HepG2 (cell line): Measurements from ENCODE around the gene PCGF3. TPM values are rescaled to one million over a fixed set of nuclear protein-coding genes. Genes with fewer than 3 reads are reported as not detected.

ENCODE experiments used
- ATAC-seq: fragments of 200-7000 bp; cut with Tn5 transposase; 3 replicates; pipeline ENCODE4 v1.9.1; 2020; ENCODE audit warnings: mild to moderate bottlenecking, moderate library complexity
- BruUV-seq: library from RNA; stranded (reverse); fragments of 400-500 nt; replicated peaks from 2 replicates; lab custom pipeline; 2021; lab: Mats Ljungman, UMichigan
- CTCF ChIA-PET: fragments of 300-600 bp; formaldehyde crosslinking; extraction: SDS; loops from one replicate; lab custom pipeline; 2021; ENCODE audit warnings: low total read pairs, inconsistent platforms, low intra/inter-chr PET ratio; lab: Yijun Ruan, JAX
- POLR2A ChIA-PET: fragments of 350-600 bp; sonication (Branson Sonifier 250); formaldehyde crosslinking; loops from one replicate; lab custom pipeline; 2020; ENCODE audit warnings: antibody characterized with exemption, inconsistent platforms; lab: Yijun Ruan, JAX
- DNase-seq: peaks from one replicate; pipeline ENCODE4 v3.0.0-alpha.2; 2015; ENCODE audit warnings: low spot score
- FAIRE-seq: peaks from 3 replicates; lab custom pipeline; 2011; peaks lifted over from hg19 to GRCh38; lab: Jason Lieb, UNC
- H2AFZ ChIP-seq: one replicate; pipeline ENCODE4 v1.6.1; 2011; ENCODE audit warnings: low read length, inconsistent platforms
- H3K27ac ChIP-seq: fragments of 300-600 bp; 3 replicates; pipeline ENCODE4 v1.8.0; 2011; ENCODE audit warnings: mixed run types, mild to moderate bottlenecking, mixed read lengths, low read length, inconsistent platforms; ENCODE audit not compliant: insufficient read depth; ENCODE audit errors: extremely low read length
- H3K27me3 ChIP-seq, 2 experiments: fragments of 200-600 bp in 1 of 2; 2 replicates in 1 of 2; 3 replicates in 1 of 2; pipeline versions ENCODE4 v1.6.0 to v1.8.0; 2011; ENCODE audit warnings: low read length in 2 of 2, mild to moderate bottlenecking in 2 of 2, moderate library complexity in 2 of 2, inconsistent platforms in 1 of 2; ENCODE audit not compliant: insufficient read depth in 2 of 2, control insufficient read depth in 1 of 2
- H3K36me3 ChIP-seq, 2 experiments: fragments of 200-600 bp in 1 of 2; replicated peaks in 1 of 2; 2 replicates in 1 of 2; 3 replicates in 1 of 2; pipeline versions ENCODE4 v1.5.1 to v1.8.0; 2011; ENCODE audit warnings: low read length in 2 of 2, inconsistent platforms in 1 of 2; ENCODE audit not compliant: insufficient read depth in 2 of 2, control insufficient read depth in 1 of 2
- H3K4me1 ChIP-seq: 2 replicates; pipeline ENCODE4 v1.5.1; 2012; ENCODE audit warnings: low read length, inconsistent platforms; ENCODE audit not compliant: insufficient read depth
- H3K4me2 ChIP-seq: 2 replicates; pipeline ENCODE4 v1.6.0; 2011; ENCODE audit warnings: low read depth, low read length, inconsistent platforms
- H3K4me3 ChIP-seq, 3 experiments: fragments of 200-600 bp in 1 of 3; sonication (generic), shearing (Covaris generic) in 1 of 3; replicated peaks in 1 of 3; 2 replicates each; pipeline ENCODE4 v1.5.1; 2011 to 2016; ENCODE audit warnings: low read length in 3 of 3, inconsistent platforms in 2 of 3, low read depth in 2 of 3, mild to moderate bottlenecking in 2 of 3, control low read depth in 1 of 3, mixed read lengths in 1 of 3; ENCODE audit not compliant: insufficient read depth in 1 of 3
- H3K79me2 ChIP-seq: one replicate; pipeline ENCODE4 v1.6.1; 2011; ENCODE audit warnings: low read length, inconsistent platforms; ENCODE audit not compliant: insufficient read depth
- H3K9ac ChIP-seq: 2 replicates; pipeline ENCODE4 v1.6.0; 2011; ENCODE audit warnings: mild to moderate bottlenecking, low read depth, low read length, inconsistent platforms; ENCODE audit not compliant: insufficient read depth
- H3K9me3 ChIP-seq: 2 replicates; pipeline ENCODE4 v1.5.1; 2012; ENCODE audit warnings: mild to moderate bottlenecking, low read length
- H4K20me1 ChIP-seq: 2 replicates; pipeline ENCODE4 v1.6.0; 2011; ENCODE audit warnings: inconsistent platforms, mild to moderate bottlenecking, low read length, moderate library complexity; ENCODE audit not compliant: insufficient read depth
- BHLHE40 ChIP-seq: IDR thresholded peaks from 2 replicates; pipeline ENCODE4 v1.6.1; 2011; ENCODE audit warnings: low read length, improper control_type of control experiment
- FOXA1 ChIP-seq, 2 experiments: fragments of 450-650 bp in 1 of 2; sonication (generic) in 1 of 2; formaldehyde crosslinking in 1 of 2; IDR thresholded peaks; 2 replicates each; pipeline versions ENCODE4 v1.4.0 to v1.6.1; 2016 to 2020; ENCODE audit warnings: missing genetic modification reagents in 1 of 2
- RBAK ChIP-seq: sonication (generic); formaldehyde crosslinking; IDR thresholded peaks from 2 replicates; pipeline ENCODE4 v1.5.1; 2020; ENCODE audit warnings: mild to moderate bottlenecking, missing genetic modification reagents
- ZNF329 ChIP-seq: sonication (generic); formaldehyde crosslinking; IDR thresholded peaks from 2 replicates; pipeline ENCODE4 v1.9.0; 2021; ENCODE audit warnings: low read depth, mild to moderate bottlenecking, missing genetic modification reagents
- ZNF350 ChIP-seq: sonication (generic); formaldehyde crosslinking; IDR thresholded peaks from 2 replicates; pipeline ENCODE4 v1.4.0; 2020; ENCODE audit warnings: mild to moderate bottlenecking, low read depth, missing genetic modification reagents, borderline replicate concordance
- ZNF7 ChIP-seq: IDR thresholded peaks from 2 replicates; pipeline ENCODE4 v1.6.1; 2016; ENCODE audit warnings: missing biosample characterization, missing genetic modification reagents
- WGBS: methylation state at CpG from one replicate; pipeline ENCODE4 v1.1.6; 2017; ENCODE audit warnings: low lambda C conversion rate; 5-methylcytosine and 5-hydroxymethylcytosine counted together
- in situ Hi-C: cut with HindIII; loops from 2 replicates; pipeline ENCODE4 v1.10.0; 2017; ENCODE audit warnings: low pct_unique_long_range_greater_than_20kb; ENCODE audit not compliant: extremely low pct_ligation_motif_present
- intact Hi-C: fragments of 100-400 bp; cut with micrococcal nuclease; formaldehyde crosslinking; loops from one replicate; pipeline ENCODE4 v1.10.0; 2022; ENCODE audit not compliant: unreplicated experiment
- polyA plus RNA-seq, 8 experiments: library from polyadenylated mRNA; depleted of rRNA in 3 of 8; stranded (reverse) in 7 of 8; unstranded in 1 of 8; fragments of >200 nt; fragmentation: Illumina TruSeq in 4 of 8; extraction: Trizol in 4 of 8; gene quantifications; 2 replicates each; pipeline versions ENCODE4 v1.2.1 to v1.2.3, GENCODE V29; 2011 to 2016; ENCODE audit warnings: low read depth in 4 of 8, missing spikeins in 1 of 8, mixed read lengths in 1 of 8; ENCODE audit not compliant: insufficient read depth in 1 of 8
- total RNA-seq, 5 experiments: library from RNA; depleted of rRNA; stranded (reverse); fragments of >200 nt; fragmentation: Illumina TruSeq; extraction: Trizol; gene quantifications; 2 replicates each; pipeline ENCODE4 v1.2.3, GENCODE V29; 2016; ENCODE audit warnings: low read depth in 1 of 5
- TF ChIP-seq, protein P1 (sequence below): sonication (generic); formaldehyde crosslinking; IDR thresholded peaks from 2 replicates; pipeline ENCODE4 v1.5.0; 2020; ENCODE audit warnings: mild to moderate bottlenecking, missing genetic modification reagents, borderline replicate concordance
- TF ChIP-seq, protein P2 (sequence below), 2 experiments: sonication (generic) in 1 of 2; formaldehyde crosslinking in 1 of 2; IDR thresholded peaks; 2 replicates each; pipeline versions ENCODE4 v1.5.1 to v1.6.1; 2011 to 2020; ENCODE audit warnings: borderline replicate concordance in 1 of 2, low read depth in 1 of 2, low read length in 1 of 2, mild to moderate bottlenecking in 1 of 2, missing genetic modification reagents in 1 of 2, moderate library complexity in 1 of 2

PCGF3 gene
- total and polyA plus RNA-seq, 2 of the 13 experiments (the other 11 are each of a cell fraction or from before 2014, with no cell fraction given): 28.6 to 66.2 TPM

DNA sequence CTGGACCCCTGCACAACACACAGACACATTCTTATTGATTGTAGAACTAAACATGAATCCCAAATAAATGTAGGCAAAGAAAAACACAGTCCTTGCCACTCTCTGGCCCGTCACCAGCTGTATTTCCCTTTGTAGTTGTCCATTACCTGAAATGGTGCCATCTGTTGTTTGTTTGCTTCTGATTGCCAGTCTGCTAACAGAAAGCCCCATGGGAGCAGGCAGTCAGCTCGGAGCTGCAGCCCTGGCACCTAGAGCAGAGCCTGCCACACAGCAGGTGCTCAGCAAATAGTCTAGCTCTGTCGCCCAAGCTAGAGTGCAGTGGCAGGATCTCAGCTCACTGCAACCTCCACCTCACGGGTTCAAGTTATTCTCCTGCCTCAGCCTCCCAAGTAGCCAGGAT lies 91.4 kb downstream of the PCGF3 start (continued):
- TF ChIP-seq, protein P1, sequence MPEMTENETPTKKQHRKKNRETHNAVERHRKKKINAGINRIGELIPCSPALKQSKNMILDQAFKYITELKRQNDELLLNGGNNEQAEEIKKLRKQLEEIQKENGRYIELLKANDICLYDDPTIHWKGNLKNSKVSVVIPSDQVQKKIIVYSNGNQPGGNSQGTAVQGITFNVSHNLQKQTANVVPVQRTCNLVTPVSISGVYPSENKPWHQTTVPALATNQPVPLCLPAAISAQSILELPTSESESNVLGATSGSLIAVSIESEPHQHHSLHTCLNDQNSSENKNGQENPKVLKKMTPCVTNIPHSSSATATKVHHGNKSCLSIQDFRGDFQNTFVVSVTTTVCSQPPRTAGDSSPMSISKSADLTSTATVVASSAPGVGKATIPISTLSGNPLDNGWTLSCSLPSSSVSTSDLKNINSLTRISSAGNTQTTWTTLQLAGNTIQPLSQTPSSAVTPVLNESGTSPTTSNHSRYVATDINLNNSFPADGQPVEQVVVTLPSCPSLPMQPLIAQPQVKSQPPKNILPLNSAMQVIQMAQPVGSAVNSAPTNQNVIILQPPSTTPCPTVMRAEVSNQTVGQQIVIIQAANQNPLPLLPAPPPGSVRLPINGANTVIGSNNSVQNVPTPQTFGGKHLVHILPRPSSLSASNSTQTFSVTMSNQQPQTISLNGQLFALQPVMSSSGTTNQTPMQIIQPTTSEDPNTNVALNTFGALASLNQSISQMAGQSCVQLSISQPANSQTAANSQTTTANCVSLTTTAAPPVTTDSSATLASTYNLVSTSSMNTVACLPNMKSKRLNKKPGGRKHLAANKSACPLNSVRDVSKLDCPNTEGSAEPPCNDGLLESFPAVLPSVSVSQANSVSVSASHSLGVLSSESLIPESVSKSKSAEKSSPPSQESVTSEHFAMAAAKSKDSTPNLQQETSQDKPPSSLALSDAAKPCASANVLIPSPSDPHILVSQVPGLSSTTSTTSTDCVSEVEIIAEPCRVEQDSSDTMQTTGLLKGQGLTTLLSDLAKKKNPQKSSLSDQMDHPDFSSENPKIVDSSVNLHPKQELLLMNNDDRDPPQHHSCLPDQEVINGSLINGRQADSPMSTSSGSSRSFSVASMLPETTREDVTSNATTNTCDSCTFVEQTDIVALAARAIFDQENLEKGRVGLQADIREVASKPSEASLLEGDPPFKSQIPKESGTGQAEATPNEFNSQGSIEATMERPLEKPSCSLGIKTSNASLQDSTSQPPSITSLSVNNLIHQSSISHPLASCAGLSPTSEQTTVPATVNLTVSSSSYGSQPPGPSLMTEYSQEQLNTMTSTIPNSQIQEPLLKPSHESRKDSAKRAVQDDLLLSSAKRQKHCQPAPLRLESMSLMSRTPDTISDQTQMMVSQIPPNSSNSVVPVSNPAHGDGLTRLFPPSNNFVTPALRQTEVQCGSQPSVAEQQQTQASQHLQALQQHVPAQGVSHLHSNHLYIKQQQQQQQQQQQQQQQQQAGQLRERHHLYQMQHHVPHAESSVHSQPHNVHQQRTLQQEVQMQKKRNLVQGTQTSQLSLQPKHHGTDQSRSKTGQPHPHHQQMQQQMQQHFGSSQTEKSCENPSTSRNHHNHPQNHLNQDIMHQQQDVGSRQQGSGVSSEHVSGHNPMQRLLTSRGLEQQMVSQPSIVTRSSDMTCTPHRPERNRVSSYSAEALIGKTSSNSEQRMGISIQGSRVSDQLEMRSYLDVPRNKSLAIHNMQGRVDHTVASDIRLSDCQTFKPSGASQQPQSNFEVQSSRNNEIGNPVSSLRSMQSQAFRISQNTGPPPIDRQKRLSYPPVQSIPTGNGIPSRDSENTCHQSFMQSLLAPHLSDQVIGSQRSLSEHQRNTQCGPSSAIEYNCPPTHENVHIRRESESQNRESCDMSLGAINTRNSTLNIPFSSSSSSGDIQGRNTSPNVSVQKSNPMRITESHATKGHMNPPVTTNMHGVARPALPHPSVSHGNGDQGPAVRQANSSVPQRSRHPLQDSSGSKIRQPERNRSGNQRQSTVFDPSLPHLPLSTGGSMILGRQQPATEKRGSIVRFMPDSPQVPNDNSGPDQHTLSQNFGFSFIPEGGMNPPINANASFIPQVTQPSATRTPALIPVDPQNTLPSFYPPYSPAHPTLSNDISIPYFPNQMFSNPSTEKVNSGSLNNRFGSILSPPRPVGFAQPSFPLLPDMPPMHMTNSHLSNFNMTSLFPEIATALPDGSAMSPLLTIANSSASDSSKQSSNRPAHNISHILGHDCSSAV (CRISPR knock-in tag): no peak
- TF ChIP-seq, all 625 proteins: peak for 0

- POLR2A ChIA-PET: no interaction called here
- no peak overlapping the region for H3K4me2 ChIP-seq
- H3K4me3 ChIP-seq: no peak overlapping the region
- no peak overlapping the region for H3K9ac ChIP-seq
- TF ChIP-seq ZNF350 (CRISPR knock-in tag) (no peak), FOXA1 (IDR thresholded peaks at IDR 0.05) (no peak), FOXA1 (CRISPR knock-in tag; IDR thresholded peaks at IDR 0.05) (0 out of 2 replicates have a peak, but pooled peaks have one; percentile 12), BHLHE40 (0 out of 2 replicates have a peak, but pooled peaks have one; percentile 23), ZNF7 (peak; percentile 80), RBAK (CRISPR knock-in tag) (no peak), ZNF329 (CRISPR knock-in tag) (no peak)
- TF ChIP-seq, protein P2, sequence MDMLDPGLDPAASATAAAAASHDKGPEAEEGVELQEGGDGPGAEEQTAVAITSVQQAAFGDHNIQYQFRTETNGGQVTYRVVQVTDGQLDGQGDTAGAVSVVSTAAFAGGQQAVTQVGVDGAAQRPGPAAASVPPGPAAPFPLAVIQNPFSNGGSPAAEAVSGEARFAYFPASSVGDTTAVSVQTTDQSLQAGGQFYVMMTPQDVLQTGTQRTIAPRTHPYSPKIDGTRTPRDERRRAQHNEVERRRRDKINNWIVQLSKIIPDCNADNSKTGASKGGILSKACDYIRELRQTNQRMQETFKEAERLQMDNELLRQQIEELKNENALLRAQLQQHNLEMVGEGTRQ (IDR thresholded peaks at IDR 0.05; ENCODE audit: low read depth, low read length): peak; percentile 49; the same call in 1 of the 2 replicates
- TF ChIP-seq, protein P2 (CRISPR knock-in tag; IDR thresholded peaks at IDR 0.05; ENCODE audit: borderline replicate concordance): no peak
- CTCF ChIA-PET: no interaction called here
- no TSS peak for BruUV-seq
- 79% methylated on average over 8 of the region's 13 CpGs for WGBS
- no peaks in the 10 kb centered on the region for H3K79me2 ChIP-seq
- in situ Hi-C loops (no loop called here), intact Hi-C loops (no loop called here)
- no peaks in the 10 kb centered on the region for H3K36me3 ChIP-seq
- no peak overlapping the region for H2AFZ ChIP-seq
- no peaks in the 10 kb centered on the region for H3K9me3 ChIP-seq
- FAIRE-seq: no peak
- H4K20me1 ChIP-seq: no peaks in the 10 kb centered on the region
- peaks cover 22% of the 10 kb centered on the region; the same call in 1 of the 2 replicates for H3K4me1 ChIP-seq
- H3K27me3 ChIP-seq: peaks cover 2 to 8% of the 10 kb centered on the region in 2 experiments; a peak in 2 of 5 replicates
- H3K27ac ChIP-seq: no peak overlapping the region
- DNase-seq: no peak
- no peak for ATAC-seq
Measured at GRCh38 chr4:801436-802124, 95.9 kb downstream of the PCGF3 start.
